Subcutaneous abdominal adipose tissue (tissue), 5 donors: ENCODE results near the gene ILDR1.
A peak's percentile ranks its signal among the peaks of the same experiment; 100 is the strongest.
"Not testable (repeated sequence)": the region's sequence is repeated elsewhere in the genome, so short reads cannot be mapped to it uniquely, and the experiment has no call there.

Experiments used
- H3K27ac ChIP-seq: one replicate; pipeline ENCODE4 v1.7.0; 2013; ENCODE audit warnings: low read depth, mild to moderate bottlenecking, inconsistent platforms, low read length, moderate library complexity
- H3K27me3 ChIP-seq, 5 donors: one replicate each; pipeline ENCODE4 v1.7.0; 2013; ENCODE audit warnings: low read length in 5 of 5, inconsistent platforms in 1 of 5; ENCODE audit not compliant: control insufficient read depth in 5 of 5, insufficient read depth in 4 of 5
- H3K36me3 ChIP-seq, 5 donors: one replicate each; pipeline ENCODE4 v1.7.0; 2013; ENCODE audit warnings: low read length in 5 of 5; ENCODE audit not compliant: control insufficient read depth in 5 of 5, insufficient read depth in 5 of 5
- H3K4me1 ChIP-seq, 5 donors: one replicate each; pipeline ENCODE4 v1.7.0; 2013; ENCODE audit warnings: low read length in 5 of 5, mild to moderate bottlenecking in 3 of 5, moderate library complexity in 1 of 5; ENCODE audit not compliant: control insufficient read depth in 5 of 5, insufficient read depth in 5 of 5
- H3K4me3 ChIP-seq, 5 donors: one replicate each; pipeline ENCODE4 v1.7.0; 2013; ENCODE audit warnings: low read length in 5 of 5, low read depth in 1 of 5
- H3K9ac ChIP-seq, 5 donors: one replicate each; pipeline ENCODE4 v1.7.0; 2013; ENCODE audit warnings: low read length in 5 of 5, mild to moderate bottlenecking in 4 of 5, moderate library complexity in 3 of 5
- H3K9me3 ChIP-seq, 5 donors: one replicate each; pipeline ENCODE4 v1.7.0; 2013; ENCODE audit warnings: low read length in 5 of 5; ENCODE audit not compliant: control insufficient read depth in 5 of 5
- donor health status: healthy.
- donor health status: healthy.
- donor health status: healthy.
- donor health status: healthy.
- donor health status: healthy.

Gene ILDR1

GRCh38 chr3:122055215-122055614, 33.2 kb upstream of the ILDR1 start, which contains the start of gene CD86:
Gene CD86, plus strand, starts transcription at chr3:122055362. Its CDS starts 128 bp downstream, at chr3:122055490.
- H3K9ac ChIP-seq = peak within 1 kb of the TSS in 2 of 5 donors; percentile 24 to 32
- H3K36me3 ChIP-seq = no peaks in the 10 kb centered on the region
- H3K27me3 ChIP-seq = peaks cover 0 to 2% (median 0%) of the 10 kb centered on the region in 5 donors
- no peaks in the 10 kb centered on the region for H3K9me3 ChIP-seq
- no peaks in the 10 kb centered on the region for H3K4me1 ChIP-seq
- peak within 1 kb of the TSS; percentile 23 for H3K27ac ChIP-seq
- H3K4me3 ChIP-seq = peak within 1 kb of the TSS; percentile 15 to 59 (median 48)

GRCh38 chr3:122052968-122053367, 30.9 kb upstream of the ILDR1 start:
- Histone ChIP-seq H3K9ac (no peak overlapping the region), H3K27me3 (peaks cover 0 to 2% (median 0%) of the 10 kb centered on the region in 5 donors), H3K36me3 (no peaks in the 10 kb centered on the region), H3K4me1 (no peaks in the 10 kb centered on the region), H3K4me3 (no peak overlapping the region), H3K27ac (no peak overlapping the region), H3K9me3 (no peaks in the 10 kb centered on the region)

GRCh38 chr3:122047773-122048172, 25.7 kb upstream of the ILDR1 start:
- not testable (repeated sequence) for H3K4me1 ChIP-seq, H3K4me3 ChIP-seq, H3K9ac ChIP-seq, H3K36me3 ChIP-seq, H3K9me3 ChIP-seq, H3K27ac ChIP-seq, H3K27me3 ChIP-seq

GRCh38 chr3:122047296-122047695, 25.2 kb upstream of the ILDR1 start:
- not testable (repeated sequence) for H3K27ac ChIP-seq, H3K4me1 ChIP-seq, H3K36me3 ChIP-seq, H3K9ac ChIP-seq, H3K27me3 ChIP-seq, H3K4me3 ChIP-seq, H3K9me3 ChIP-seq

GRCh38 chr3:122033023-122033422, 11.0 kb upstream of the ILDR1 start:
- Histone ChIP-seq H3K36me3 (no peaks in the 10 kb centered on the region), H3K9ac (no peak overlapping the region), H3K4me3 (no peak overlapping the region), H3K9me3 (peaks cover 0 to 10% (median 2%) of the 10 kb centered on the region in 5 donors), H3K27ac (no peak overlapping the region), H3K27me3 (no peaks in the 10 kb centered on the region), H3K4me1 (no peaks in the 10 kb centered on the region)

- Histone ChIP-seq H3K4me3 (no peak overlapping the region), H3K9ac (no peak overlapping the region), H3K36me3 (no peaks in the 10 kb centered on the region), H3K9me3 (peaks cover 0 to 10% (median 2%) of the 10 kb centered on the region in 5 donors), H3K27ac (no peak overlapping the region), H3K27me3 (no peaks in the 10 kb centered on the region), H3K4me1 (no peaks in the 10 kb centered on the region)
Observed at GRCh38 chr3:122032531-122032930, 10.5 kb upstream of the ILDR1 start.

- Histone ChIP-seq H3K4me1 (no peaks in the 10 kb centered on the region), H3K4me3 (no peak overlapping the region), H3K36me3 (no peaks in the 10 kb centered on the region), H3K27ac (no peak overlapping the region), H3K27me3 (no peaks in the 10 kb centered on the region), H3K9me3 (peaks cover 0 to 2% (median 0%) of the 10 kb centered on the region in 5 donors), H3K9ac (no peak overlapping the region)
Observed at GRCh38 chr3:122031123-122031468, 9.0 kb upstream of the ILDR1 start.

- Histone ChIP-seq H3K27ac (no peak overlapping the region), H3K4me1 (no peaks in the 10 kb centered on the region), H3K27me3 (no peaks in the 10 kb centered on the region), H3K36me3 (no peaks in the 10 kb centered on the region), H3K9ac (no peak overlapping the region), H3K9me3 (peaks cover 0 to 2% (median 0%) of the 10 kb centered on the region in 5 donors), H3K4me3 (no peak overlapping the region)
Observed at GRCh38 chr3:122030381-122031122, 8.5 kb upstream of the ILDR1 start.

GRCh38 chr3:122025296-122025695, 3.2 kb upstream of the ILDR1 start:
- H3K27ac ChIP-seq = no peak overlapping the region
- H3K9me3 ChIP-seq = no peaks in the 10 kb centered on the region
- H3K4me1 ChIP-seq = no peaks in the 10 kb centered on the region
- H3K9ac ChIP-seq = no peak overlapping the region
- no peaks in the 10 kb centered on the region for H3K36me3 ChIP-seq
- H3K27me3 ChIP-seq = peaks cover 3 to 13% (median 8%) of the 10 kb centered on the region in 5 donors
- no peak overlapping the region for H3K4me3 ChIP-seq

- Histone ChIP-seq H3K27me3 (peaks cover 3 to 13% (median 8%) of the 10 kb centered on the region in 5 donors), H3K4me3 (no peak overlapping the region), H3K36me3 (no peaks in the 10 kb centered on the region), H3K27ac (no peak overlapping the region), H3K4me1 (no peaks in the 10 kb centered on the region), H3K9ac (no peak overlapping the region), H3K9me3 (no peaks in the 10 kb centered on the region)
Observed at GRCh38 chr3:122024800-122025199, 2.8 kb upstream of the ILDR1 start.
